ENCODE measurements around the gene CRIM1.

- no peak for TF ChIP-seq POLR2A (IDR thresholded peaks at IDR 0.05)
- no peak for TF ChIP-seq CTCF (IDR thresholded peaks at IDR 0.05)
Observed at GRCh38 chr2:36587556-36587955, 232.0 kb downstream of the CRIM1 start.

All from tibial nerve (tissue), 3 donors.